Forelimb muscle (tissue), 1 donor: ENCODE measurements around the gene SF3A2. TPM values are rescaled to one million over a fixed set of nuclear protein-coding genes. Genes with fewer than 3 reads are reported as not detected.

ENCODE experiments used
- DNase-seq: peaks from one replicate; pipeline ENCODE4 v3.0.0-alpha.2; 2013; ENCODE audit warnings: low read depth
- polyA plus RNA-seq: library from polyadenylated mRNA; unstranded; fragments of 120-200 nt; gene quantifications from one replicate; pipeline ENCODE4 v1.2.1, GENCODE V29; 2013; ENCODE audit not compliant: insufficient read length

SF3A2 gene
- polyA plus RNA-seq, 1 donor = 63.8 TPM

DNA sequence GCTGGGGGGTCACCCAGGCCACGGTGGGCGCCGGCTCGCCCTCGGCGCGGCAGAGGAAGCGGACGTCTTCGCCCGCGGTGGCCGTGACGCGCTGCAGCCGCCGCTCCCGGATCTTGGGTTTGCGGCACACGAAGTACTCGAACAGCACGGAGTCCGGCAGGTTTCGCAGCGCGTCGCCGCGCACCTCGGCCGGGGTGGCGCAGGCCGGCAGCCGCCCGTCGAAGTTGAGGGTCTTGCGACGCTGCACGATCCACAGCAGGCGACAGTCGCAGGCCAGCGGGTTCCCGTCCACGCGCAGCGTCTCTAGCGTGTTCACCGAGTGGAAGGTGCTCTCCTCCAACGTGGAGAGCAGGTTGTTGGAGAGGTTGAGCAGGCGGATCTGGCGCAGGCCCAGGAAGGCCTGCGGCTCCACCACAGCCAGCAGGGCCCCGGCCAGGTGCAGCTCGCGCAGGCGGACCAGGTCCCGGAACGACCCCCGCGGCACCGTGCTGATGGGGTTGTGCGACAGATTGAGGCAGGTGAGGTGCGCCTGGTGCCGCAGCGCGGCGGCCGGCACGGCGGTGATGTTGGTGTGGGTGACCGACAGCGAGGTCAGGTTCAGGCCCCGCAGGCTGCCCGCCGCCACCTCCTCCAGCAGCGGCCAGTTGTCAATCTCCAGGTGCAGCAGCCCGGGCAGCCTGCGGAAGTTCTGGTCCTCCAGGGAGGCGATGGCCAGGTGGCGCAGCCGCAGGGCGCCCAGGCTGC is 54.0 kb downstream of the SF3A2 start:
- DNase-seq = no peak

DNA sequence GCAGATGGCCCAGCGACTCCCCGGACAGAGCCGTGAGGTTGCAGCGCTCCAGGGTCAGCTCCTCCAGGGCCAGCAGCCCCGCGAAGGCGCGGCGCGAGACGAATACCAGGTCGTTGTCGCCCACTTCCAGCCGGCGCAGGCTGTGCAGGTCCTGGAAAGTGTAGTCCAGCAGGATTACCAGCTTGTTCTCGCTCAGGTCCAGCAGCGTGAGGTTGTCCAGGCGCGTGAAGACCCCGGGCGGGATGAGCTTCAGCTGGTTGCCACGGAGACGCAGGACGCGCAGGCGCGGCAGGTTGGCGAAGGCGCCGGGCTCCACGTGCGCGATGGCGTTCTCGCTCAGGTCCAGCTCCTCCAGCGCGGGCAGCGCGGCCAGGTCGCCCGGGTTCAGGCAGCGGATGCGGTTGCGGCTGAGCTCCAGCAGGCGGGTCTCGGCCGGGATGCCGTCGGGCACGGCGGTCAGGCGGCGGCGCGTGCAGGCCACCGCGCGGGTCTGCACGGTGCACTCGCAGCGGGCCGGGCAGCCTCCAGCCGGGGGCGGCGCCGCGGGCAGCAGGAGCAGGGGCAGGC is 54.6 kb downstream of the SF3A2 start:
- DNase-seq = no peak

DNA sequence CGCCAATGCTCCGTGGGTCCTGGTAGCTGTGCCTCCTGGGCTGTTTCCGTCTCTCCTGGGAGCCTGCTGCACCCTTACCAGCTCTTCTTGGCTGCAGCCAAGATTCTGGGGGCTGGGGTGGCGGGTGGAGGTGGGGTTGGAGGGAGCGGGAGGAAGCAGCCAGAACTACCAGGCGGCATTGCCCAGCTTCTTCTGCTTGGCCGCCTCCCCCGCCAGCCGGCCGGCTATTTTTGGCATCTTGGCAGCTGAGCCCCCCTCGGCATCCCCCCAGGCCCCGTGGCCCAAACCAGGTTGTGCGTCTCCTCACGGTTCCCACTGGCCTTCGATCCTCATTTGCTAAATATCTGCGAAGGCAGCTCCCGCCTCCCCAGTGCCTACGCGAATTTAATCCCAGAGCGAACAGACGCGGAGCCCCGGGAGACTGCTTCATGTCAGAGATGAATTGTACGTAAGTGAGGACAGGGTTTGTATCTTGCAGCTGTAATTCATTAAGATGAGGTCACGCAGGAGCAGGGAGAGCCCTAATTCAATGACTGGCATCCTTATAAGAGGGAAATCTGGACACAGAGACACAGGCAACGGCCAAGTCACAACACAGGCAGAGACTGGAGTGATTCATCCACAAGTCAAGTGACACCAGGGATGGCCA is 58.2 kb downstream of the SF3A2 start:
- no peak for DNase-seq

GRCh38 chr19:2296141-2296540 is 59.5 kb downstream of the SF3A2 start:
- no peak for DNase-seq

Other genes starting within 250 kb of the SF3A2 start
- 68.1 TPM for gene BTBD2, start 221.1 kb upstream of the SF3A2 start, polyA plus RNA-seq
- gene MKNK2, start 185.6 kb upstream of the SF3A2 start, polyA plus RNA-seq = 95.0 TPM
- gene MOB3A, start 140.5 kb upstream of the SF3A2 start, polyA plus RNA-seq = 13.4 TPM
- gene IZUMO4, start 139.9 kb upstream of the SF3A2 start, polyA plus RNA-seq = 1.1 TPM
- gene AP3D1, start 85.3 kb upstream of the SF3A2 start, polyA plus RNA-seq = 53.5 TPM
- gene DOT1L, start 72.9 kb upstream of the SF3A2 start, polyA plus RNA-seq = 20.0 TPM
- 64.0 TPM for gene PLEKHJ1, start 495 bp upstream of the SF3A2 start, polyA plus RNA-seq
- 6.1 TPM for gene AMH, start 12.5 kb downstream of the SF3A2 start, polyA plus RNA-seq
- 84.3 TPM for gene JSRP1, start 19.6 kb downstream of the SF3A2 start, polyA plus RNA-seq
- 0.05 TPM for gene PEAK3, start 45.4 kb downstream of the SF3A2 start, polyA plus RNA-seq
- 0.13 TPM for gene LINGO3, start 71.3 kb downstream of the SF3A2 start, polyA plus RNA-seq
- gene LSM7, start 91.8 kb downstream of the SF3A2 start, polyA plus RNA-seq = 68.1 TPM
- gene SPPL2B, start 91.9 kb downstream of the SF3A2 start, polyA plus RNA-seq = 45.2 TPM
- 0.38 TPM for gene TMPRSS9, start 123.4 kb downstream of the SF3A2 start, polyA plus RNA-seq
- 90.5 TPM for gene TIMM13, start 190.8 kb downstream of the SF3A2 start, polyA plus RNA-seq
- 54.7 TPM for gene LMNB2, start 220.1 kb downstream of the SF3A2 start, polyA plus RNA-seq
- gene GADD45B, start 239.3 kb downstream of the SF3A2 start, polyA plus RNA-seq = 7.4 TPM